Progenitor cell of endocrine pancreas (in vitro differentiated cells): ENCODE results near the gene C1orf226. TPM values are rescaled to one million over a fixed set of nuclear protein-coding genes. Genes with fewer than 3 reads are reported as not detected.

Source experiments
- DNase-seq: peaks from one replicate; pipeline ENCODE4 v3.0.0; 2021; ENCODE audit warnings: low spot score; ENCODE audit not compliant: unreplicated experiment
- H3K27ac Mint-ChIP-seq: 2 replicates; pipeline ENCODE4 v1.8.0; 2021; ENCODE audit warnings: mild to moderate bottlenecking, moderate library complexity, mixed read lengths
- H3K27me3 Mint-ChIP-seq: 2 replicates; pipeline ENCODE4 v1.8.0; 2021; ENCODE audit warnings: mixed read lengths
- H3K36me3 Mint-ChIP-seq: 2 replicates; pipeline ENCODE4 v1.8.0; 2022; ENCODE audit warnings: mixed read lengths; ENCODE audit not compliant: insufficient read depth
- H3K4me1 Mint-ChIP-seq: 2 replicates; pipeline ENCODE4 v1.8.0; 2021; ENCODE audit warnings: low read depth, mixed read lengths
- H3K4me3 Mint-ChIP-seq: 2 replicates; pipeline ENCODE4 v1.8.0; 2021; ENCODE audit warnings: low read depth, mild to moderate bottlenecking, moderate library complexity, mixed read lengths
- H3K9me3 Mint-ChIP-seq: 2 replicates; pipeline ENCODE4 v1.8.0; 2021; ENCODE audit warnings: low read depth, mixed read lengths
- total RNA-seq: library from RNA; stranded (reverse); gene quantifications from 2 replicates; pipeline ENCODE4 v1.2.1, GENCODE V29; 2021
- TF ChIP-seq, protein P1 (sequence below): fragments of 200-600 bp; sonication (generic); IDR thresholded peaks from one replicate; pipeline ENCODE4 v1.5.0; 2021; ENCODE audit warnings: antibody characterized with exemption, mild to moderate bottlenecking; ENCODE audit not compliant: unreplicated experiment

The C1orf226 gene
- total RNA-seq, 1 donor from 2014 or later, result 6.5 TPM

DNA sequence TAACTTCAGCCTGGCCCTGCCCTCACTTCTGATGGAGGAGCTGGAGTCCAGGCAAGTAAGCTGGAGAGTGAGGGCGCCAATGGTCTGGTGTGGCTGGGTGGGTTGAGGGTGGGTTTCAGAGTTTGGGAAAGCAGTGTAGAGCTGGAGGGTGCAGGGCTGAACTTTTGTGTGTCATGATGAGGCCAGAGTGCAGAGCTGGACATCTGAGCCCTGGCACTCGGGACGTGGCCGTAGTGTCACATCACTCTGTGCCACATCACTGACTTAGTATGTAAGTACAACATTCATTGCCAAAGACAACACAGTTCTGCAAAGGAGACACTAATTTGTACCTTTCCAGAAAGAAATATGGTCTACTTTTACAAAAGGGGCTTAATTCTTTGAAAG, 20.7 kb upstream of the C1orf226 start:
- no peak overlapping the region for H3K4me3 Mint-ChIP-seq
- peaks cover 5% of the 10 kb centered on the region for H3K36me3 Mint-ChIP-seq
- H3K27me3 Mint-ChIP-seq, result no peaks in the 10 kb centered on the region
- no peaks in the 10 kb centered on the region for H3K4me1 Mint-ChIP-seq
- DNase-seq, result no peak
- H3K27ac Mint-ChIP-seq, result no peak overlapping the region
- TF ChIP-seq, protein P1, sequence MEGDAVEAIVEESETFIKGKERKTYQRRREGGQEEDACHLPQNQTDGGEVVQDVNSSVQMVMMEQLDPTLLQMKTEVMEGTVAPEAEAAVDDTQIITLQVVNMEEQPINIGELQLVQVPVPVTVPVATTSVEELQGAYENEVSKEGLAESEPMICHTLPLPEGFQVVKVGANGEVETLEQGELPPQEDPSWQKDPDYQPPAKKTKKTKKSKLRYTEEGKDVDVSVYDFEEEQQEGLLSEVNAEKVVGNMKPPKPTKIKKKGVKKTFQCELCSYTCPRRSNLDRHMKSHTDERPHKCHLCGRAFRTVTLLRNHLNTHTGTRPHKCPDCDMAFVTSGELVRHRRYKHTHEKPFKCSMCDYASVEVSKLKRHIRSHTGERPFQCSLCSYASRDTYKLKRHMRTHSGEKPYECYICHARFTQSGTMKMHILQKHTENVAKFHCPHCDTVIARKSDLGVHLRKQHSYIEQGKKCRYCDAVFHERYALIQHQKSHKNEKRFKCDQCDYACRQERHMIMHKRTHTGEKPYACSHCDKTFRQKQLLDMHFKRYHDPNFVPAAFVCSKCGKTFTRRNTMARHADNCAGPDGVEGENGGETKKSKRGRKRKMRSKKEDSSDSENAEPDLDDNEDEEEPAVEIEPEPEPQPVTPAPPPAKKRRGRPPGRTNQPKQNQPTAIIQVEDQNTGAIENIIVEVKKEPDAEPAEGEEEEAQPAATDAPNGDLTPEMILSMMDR, result no peak
- no peaks in the 10 kb centered on the region for H3K9me3 Mint-ChIP-seq

DNA sequence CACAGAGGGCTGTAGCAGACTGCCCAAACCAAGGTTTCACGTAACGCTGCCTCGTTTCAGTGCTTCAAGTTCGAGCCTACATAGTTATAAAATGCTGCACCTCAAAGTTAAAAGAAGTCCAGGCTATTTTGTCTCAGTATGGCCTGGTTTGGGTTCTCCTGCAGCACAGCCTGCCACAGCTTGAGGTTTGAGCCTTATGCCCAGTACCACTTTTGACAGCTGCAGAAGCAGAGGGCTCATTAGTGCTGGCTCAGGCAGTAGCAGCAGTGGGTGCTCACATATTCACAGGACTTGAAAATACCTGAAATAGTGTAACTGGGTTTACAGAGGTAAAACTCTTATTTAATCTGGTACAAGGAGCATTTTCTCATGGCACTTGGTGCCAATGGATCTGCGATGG, 20.2 kb upstream of the C1orf226 start:
- no peaks in the 10 kb centered on the region for H3K9me3 Mint-ChIP-seq
- H3K36me3 Mint-ChIP-seq, result peaks cover 5% of the 10 kb centered on the region
- DNase-seq, result no peak
- TF ChIP-seq, protein P1, result no peak
- no peaks in the 10 kb centered on the region for H3K27me3 Mint-ChIP-seq
- H3K4me1 Mint-ChIP-seq, result no peaks in the 10 kb centered on the region
- H3K27ac Mint-ChIP-seq, result no peak overlapping the region
- H3K4me3 Mint-ChIP-seq, result no peak overlapping the region

DNA sequence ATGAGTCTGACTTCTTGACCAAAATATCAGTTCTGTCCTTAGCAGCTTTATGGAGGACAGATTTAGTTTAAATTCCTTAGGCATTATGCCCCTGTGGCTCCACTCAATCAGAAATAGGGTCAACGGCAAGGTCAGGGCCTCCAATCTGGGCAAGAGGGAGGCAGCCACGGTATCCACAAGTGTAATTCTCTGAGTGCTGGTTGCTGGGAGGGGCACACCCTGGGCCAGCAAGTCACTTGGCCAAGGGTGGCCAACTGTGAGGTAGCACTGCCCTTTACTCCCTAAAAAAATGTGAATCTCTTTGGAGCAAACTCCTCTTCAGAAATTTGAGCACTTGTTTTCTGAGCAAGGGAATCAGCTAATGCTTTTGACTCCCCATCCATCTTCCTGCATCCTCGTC, 17.7 kb upstream of the C1orf226 start:
- Mint-ChIP-seq H3K4me3 (no peak overlapping the region), H3K4me1 (no peaks in the 10 kb centered on the region), H3K27me3 (no peaks in the 10 kb centered on the region), H3K36me3 (no peaks in the 10 kb centered on the region), H3K9me3 (no peaks in the 10 kb centered on the region), H3K27ac (no peak overlapping the region)
- no peak for DNase-seq
- TF ChIP-seq, protein P1, result no peak

DNA sequence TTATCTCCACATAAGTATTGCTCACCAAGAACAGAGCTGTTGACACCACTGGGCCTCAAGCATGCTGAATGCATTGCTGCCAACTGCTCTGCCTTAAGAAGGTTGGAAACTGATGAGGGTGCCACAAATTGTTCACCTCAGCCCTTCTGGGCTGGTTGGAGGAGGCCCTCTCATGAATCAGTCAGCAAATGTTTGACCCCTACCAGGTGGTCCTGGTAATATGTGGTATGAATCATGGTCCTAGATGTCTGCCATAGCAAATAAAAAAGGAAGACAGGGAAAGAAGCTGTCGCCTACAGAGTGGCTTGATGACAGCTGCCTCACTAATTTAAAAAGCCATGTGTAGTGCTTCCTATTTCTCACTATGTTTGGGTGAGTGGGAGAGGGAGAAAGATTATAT, 17.0 kb upstream of the C1orf226 start:
- no peaks in the 10 kb centered on the region for H3K27me3 Mint-ChIP-seq
- H3K36me3 Mint-ChIP-seq, result no peaks in the 10 kb centered on the region
- TF ChIP-seq, protein P1, result no peak
- H3K27ac Mint-ChIP-seq, result no peak overlapping the region
- no peaks in the 10 kb centered on the region for H3K9me3 Mint-ChIP-seq
- DNase-seq, result no peak
- no peaks in the 10 kb centered on the region for H3K4me1 Mint-ChIP-seq
- no peak overlapping the region for H3K4me3 Mint-ChIP-seq

DNA sequence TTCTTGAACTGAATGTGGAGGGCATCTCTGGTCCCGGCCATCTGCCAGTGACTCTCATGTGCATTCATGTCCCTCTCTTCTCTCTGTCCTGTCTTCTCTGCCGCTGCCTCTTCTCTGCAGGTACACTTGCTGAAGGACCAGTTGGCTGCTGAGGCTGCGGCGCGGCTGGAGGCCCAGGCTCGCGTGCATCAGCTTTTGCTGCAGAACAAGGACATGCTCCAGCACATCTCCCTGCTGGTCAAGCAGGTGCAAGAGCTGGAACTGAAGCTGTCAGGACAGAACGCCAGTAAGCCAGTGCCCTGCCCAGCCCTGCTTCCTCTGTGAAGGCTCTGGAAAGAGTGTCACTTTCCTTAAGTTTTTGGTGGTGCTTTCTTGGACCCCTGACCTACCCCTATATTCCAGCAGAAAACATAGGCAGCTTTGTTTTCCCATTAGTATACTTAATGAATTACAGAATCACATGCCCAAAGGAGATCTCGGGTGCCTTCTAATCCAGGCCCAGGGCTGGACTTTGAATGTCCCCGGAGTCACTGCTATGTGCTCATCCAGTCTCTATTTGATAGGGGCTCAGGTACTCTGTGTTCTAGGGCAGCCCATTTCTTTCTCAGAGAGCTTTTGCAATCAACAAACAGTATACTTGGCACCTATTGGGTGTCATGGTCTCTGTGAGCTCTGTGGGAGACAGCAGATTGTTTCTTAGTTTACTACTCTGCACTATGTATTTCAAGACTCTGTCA, 16.1 kb upstream of the C1orf226 start:
- Mint-ChIP-seq H3K4me1 (no peaks in the 10 kb centered on the region), H3K27me3 (no peaks in the 10 kb centered on the region), H3K4me3 (no peak overlapping the region), H3K27ac (no peak overlapping the region), H3K36me3 (no peaks in the 10 kb centered on the region), H3K9me3 (no peaks in the 10 kb centered on the region)
- TF ChIP-seq, protein P1, result no peak
- DNase-seq, result no peak
